ENCODE data around the gene FXYD3. TPM values are rescaled to one million over a fixed set of nuclear protein-coding genes. Genes with fewer than 3 reads are reported as not detected.

The FXYD3 gene
- total RNA-seq, 1 experiment from 2014 or later = 36.7 TPM

GRCh38 chr19:35144259-35144599, 28.6 kb downstream of the FXYD3 start:
- Mint-ChIP-seq H3K27ac (ENCODE audit: unreplicated experiment) (no peak overlapping the region), H3K27me3 (ENCODE audit: insufficient read depth, unreplicated experiment) (peaks cover 8% of the 10 kb centered on the region), H3K4me1 (ENCODE audit: low read depth, unreplicated experiment) (no peaks in the 10 kb centered on the region), H3K36me3 (ENCODE audit: insufficient read depth, unreplicated experiment) (no peaks in the 10 kb centered on the region), H3K4me3 (ENCODE audit: unreplicated experiment) (no peak overlapping the region), H3K9me3 (ENCODE audit: unreplicated experiment) (no peaks in the 10 kb centered on the region)
- CTCF ChIA-PET = interaction anchor here (0.7 kb wide), 1 partner anchor 88 kb away, joined by 3 read pairs; no protein-coding TSS in a partner anchor
- intact Hi-C loops (cut with micrococcal nuclease; ENCODE audit: unreplicated experiment) = no loop called here
- no peaks in the 10 kb centered on the region; the same call in 1 of the 2 replicates for H3K9me3 ChIP-seq
- H3K4me1 ChIP-seq = 0 out of 2 replicates have a peak, but pooled peaks cover 11% of the 10 kb centered on the region
- H3K4me3 ChIP-seq (ENCODE audit: low read depth, low read length) = no peak overlapping the region
- no peaks in the 10 kb centered on the region; the same call in 1 of the 2 replicates for H3K27me3 ChIP-seq (replicated peaks; ENCODE audit: control insufficient read depth, insufficient read depth, low read length)
- no peaks in the 10 kb centered on the region for H3K36me3 ChIP-seq (ENCODE audit: control insufficient read depth, insufficient read depth, low read length)
- no TSS peak for BruUV-seq (replicated peaks)
- no peak for DNase-seq
- POLR2A ChIA-PET = interaction anchor here (0.6 kb wide), 1 partner anchor 123 kb away, joined by 4 read pairs; no protein-coding TSS in a partner anchor
- TF ChIP-seq CTCF (IDR thresholded peaks at IDR 0.05; ENCODE audit: insufficient read depth in 1 of 2, low read depth in 1 of 2, low read length in 1 of 2, severe bottlenecking in 1 of 2, unreplicated experiment in 1 of 2) = no peak

DNA sequence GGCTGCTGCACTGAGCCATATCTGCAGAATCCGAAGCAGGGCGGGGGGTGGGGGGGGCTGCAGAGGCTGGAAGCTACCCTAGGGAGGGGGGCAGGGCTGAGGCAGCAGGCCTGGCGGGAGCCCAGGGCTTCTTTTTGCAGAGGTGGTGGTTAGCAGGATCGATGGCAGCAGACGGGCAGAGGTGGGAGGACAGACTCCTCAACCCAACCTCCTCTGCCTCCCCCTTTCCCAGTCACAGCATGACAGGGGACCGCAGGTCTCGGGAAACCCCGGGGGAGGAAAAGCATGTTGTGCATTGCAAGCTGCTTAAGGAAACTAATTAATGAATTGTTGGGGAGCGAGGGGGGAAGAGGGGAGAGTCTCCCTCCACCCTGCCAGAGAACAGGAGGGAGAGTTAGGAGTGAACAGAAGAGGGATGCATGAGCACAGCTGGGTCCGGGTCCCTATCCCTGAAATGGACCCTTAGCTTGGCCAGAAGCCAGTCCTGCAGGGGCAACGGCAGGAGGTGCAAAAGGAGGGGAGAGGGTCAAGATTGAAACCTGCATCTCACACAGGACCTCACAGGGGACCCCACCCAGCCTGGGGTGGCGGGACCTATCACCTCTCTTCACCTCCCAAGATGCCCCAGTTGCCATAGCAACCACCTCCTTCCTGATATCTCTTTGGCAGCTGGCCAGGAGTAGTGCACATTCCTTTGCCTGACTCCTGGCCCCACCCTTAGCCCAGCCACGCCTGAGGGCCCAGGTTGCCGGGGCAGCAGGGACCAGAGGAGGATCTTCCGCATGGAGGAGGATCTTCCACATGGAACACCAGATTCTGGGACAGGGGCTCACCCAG, 29.2 kb downstream of the FXYD3 start:
- H3K4me3 ChIP-seq (ENCODE audit: low read depth, low read length) = no peak overlapping the region
- H3K9me3 Mint-ChIP-seq (ENCODE audit: unreplicated experiment) = no peaks in the 10 kb centered on the region
- H3K4me3 Mint-ChIP-seq (ENCODE audit: unreplicated experiment) = no peak overlapping the region
- no peak overlapping the region for H3K27ac Mint-ChIP-seq (ENCODE audit: unreplicated experiment)
- intact Hi-C loops (cut with micrococcal nuclease; ENCODE audit: unreplicated experiment) = no loop called here
- H3K36me3 Mint-ChIP-seq (ENCODE audit: insufficient read depth, unreplicated experiment) = no peaks in the 10 kb centered on the region
- peaks cover 8% of the 10 kb centered on the region for H3K27me3 Mint-ChIP-seq (ENCODE audit: insufficient read depth, unreplicated experiment)
- no TSS peak for BruUV-seq (replicated peaks)
- H3K4me1 ChIP-seq = 0 out of 2 replicates have a peak, but pooled peaks cover 11% of the 10 kb centered on the region
- no peaks in the 10 kb centered on the region; the same call in 1 of the 2 replicates for H3K9me3 ChIP-seq
- ChIA-PET CTCF (interaction anchor here (0.7 kb wide), 1 partner anchor 412 kb away, joined by 3 read pairs; no protein-coding TSS in a partner anchor), POLR2A (no interaction called here)
- H3K27me3 ChIP-seq (replicated peaks; ENCODE audit: control insufficient read depth, insufficient read depth, low read length) = no peaks in the 10 kb centered on the region; the same call in 1 of the 2 replicates
- H3K4me1 Mint-ChIP-seq (ENCODE audit: low read depth, unreplicated experiment) = no peaks in the 10 kb centered on the region
- H3K36me3 ChIP-seq (ENCODE audit: control insufficient read depth, insufficient read depth, low read length) = no peaks in the 10 kb centered on the region
- DNase-seq = peak; percentile 82 to 93
- TF ChIP-seq CTCF (IDR thresholded peaks at IDR 0.05; ENCODE audit: insufficient read depth in 1 of 2, low read depth in 1 of 2, low read length in 1 of 2, severe bottlenecking in 1 of 2, unreplicated experiment in 1 of 2) = no peak

DNA sequence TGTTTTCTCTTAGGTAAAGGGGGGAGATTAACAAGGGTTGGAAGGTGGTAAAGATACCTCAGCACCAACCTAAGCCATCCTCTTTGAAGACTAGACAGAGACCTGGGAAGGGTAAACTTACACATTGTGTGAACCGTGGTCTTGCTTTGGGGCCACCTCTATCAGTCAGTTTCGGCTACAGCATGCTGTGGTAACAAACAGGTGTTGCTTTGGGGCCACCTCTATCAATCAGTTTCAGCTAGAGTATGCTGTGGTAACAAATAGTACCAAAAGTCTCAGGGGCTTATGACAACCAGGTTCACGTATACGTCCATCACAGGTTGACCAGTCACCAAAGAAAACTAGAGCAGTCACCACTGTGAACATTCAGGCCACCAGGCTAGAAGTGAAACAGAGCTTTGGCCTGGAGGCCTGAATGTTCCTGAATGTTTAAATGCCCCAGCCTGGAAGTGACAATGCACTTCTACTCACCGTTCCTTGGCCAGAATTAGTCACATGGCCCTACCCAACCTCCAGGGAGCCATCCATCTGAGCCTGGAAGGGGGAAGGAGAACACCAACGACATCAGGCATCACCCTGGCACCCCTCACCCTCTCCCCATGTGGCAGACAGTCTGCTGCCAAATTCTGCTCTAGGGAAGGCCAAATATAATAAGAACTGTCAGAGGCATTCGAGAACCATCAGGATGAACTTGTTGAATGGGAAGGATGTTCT, 31.3 kb downstream of the FXYD3 start:
- CTCF ChIA-PET = interaction anchor here (1.1 kb wide), 1 partner anchor 32 kb away, joined by 3 read pairs; no protein-coding TSS in a partner anchor
- intact Hi-C loops (cut with micrococcal nuclease; ENCODE audit: unreplicated experiment) = no loop called here

More for the DNA sequence above, 31.3 kb downstream of the FXYD3 start:
- POLR2A ChIA-PET = no interaction called here
- TF ChIP-seq CTCF (IDR thresholded peaks at IDR 0.05; ENCODE audit: insufficient read depth in 1 of 2, low read depth in 1 of 2, low read length in 1 of 2, severe bottlenecking in 1 of 2, unreplicated experiment in 1 of 2) = no peak
- Mint-ChIP-seq H3K27ac (ENCODE audit: unreplicated experiment) (no peak overlapping the region), H3K4me3 (ENCODE audit: unreplicated experiment) (no peak overlapping the region), H3K36me3 (ENCODE audit: insufficient read depth, unreplicated experiment) (no peaks in the 10 kb centered on the region), H3K4me1 (ENCODE audit: low read depth, unreplicated experiment) (no peaks in the 10 kb centered on the region), H3K9me3 (ENCODE audit: unreplicated experiment) (no peaks in the 10 kb centered on the region), H3K27me3 (ENCODE audit: insufficient read depth, unreplicated experiment) (peaks cover 11% of the 10 kb centered on the region)
- H3K27me3 ChIP-seq (replicated peaks; ENCODE audit: control insufficient read depth, insufficient read depth, low read length) = no peaks in the 10 kb centered on the region; the same call in 1 of the 2 replicates
- 0 out of 2 replicates have a peak, but pooled peaks cover 7% of the 10 kb centered on the region for H3K4me1 ChIP-seq
- H3K4me3 ChIP-seq (ENCODE audit: low read depth, low read length) = no peak overlapping the region
- no peak for DNase-seq
- H3K36me3 ChIP-seq (ENCODE audit: control insufficient read depth, insufficient read depth, low read length) = no peaks in the 10 kb centered on the region
- no TSS peak for BruUV-seq (replicated peaks)
- no peaks in the 10 kb centered on the region for H3K9me3 ChIP-seq
